ENCODE data around the gene EPHB2. TPM values are rescaled to one million over a fixed set of nuclear protein-coding genes. Genes with fewer than 3 reads are reported as not detected.

EPHB2 gene
- polyA plus RNA-seq, 3 donors = 0.67 to 3.9 (median 1.9) TPM

GRCh38 chr1:22711591-22712501, 1.2 kb downstream of the EPHB2 start:
- 17 to 28% (median 20%) methylated on average over 43 to 53 of the region's 53 CpGs for WGBS, 3 donors
- no peak overlapping the region for H3K27ac ChIP-seq (ENCODE audit: low read depth, low read length)

DNA sequence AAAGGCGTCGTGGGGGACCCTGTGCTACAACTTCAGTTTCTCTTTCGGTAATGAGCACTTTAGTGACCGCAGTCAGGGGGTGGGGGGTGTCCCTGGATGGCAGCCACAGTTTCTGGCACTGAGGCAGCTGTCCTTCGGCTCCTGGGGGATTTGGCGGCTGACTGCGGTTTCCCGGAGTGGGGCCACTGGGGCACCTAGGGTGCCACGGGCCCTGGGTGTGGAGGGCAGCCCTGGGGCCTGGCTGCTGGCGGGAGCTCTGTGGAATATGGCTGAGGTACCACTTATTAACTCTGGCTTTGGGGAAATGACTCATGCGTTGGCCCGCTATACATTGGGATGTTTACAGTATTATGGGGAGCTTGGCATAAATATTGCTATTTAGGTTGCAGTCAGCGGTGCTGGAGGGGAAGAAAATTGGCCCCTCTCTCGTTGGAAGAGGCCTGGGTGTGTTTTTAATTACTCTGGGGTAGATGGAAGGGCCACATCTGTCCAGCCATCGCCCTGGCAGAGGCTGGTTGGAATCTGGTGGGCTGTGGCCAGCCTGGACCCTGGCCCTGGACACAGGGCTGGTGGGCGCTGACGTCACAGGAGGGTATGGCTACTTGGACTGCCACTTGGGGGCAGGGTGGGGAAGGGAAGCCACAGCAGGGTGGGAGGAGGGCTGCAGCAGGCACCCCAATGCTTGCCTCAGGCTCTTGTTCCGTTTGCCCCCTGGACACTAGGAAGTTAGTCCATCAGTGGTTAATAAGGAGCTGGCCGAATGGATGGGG, 2.0 kb downstream of the EPHB2 start:
- WGBS, 3 donors = 64 to 86% (median 76%) methylated on average over 19 of the region's 19 CpGs
- no peak overlapping the region for H3K27ac ChIP-seq (ENCODE audit: low read depth, low read length)

GRCh38 chr1:22714455-22714854, 3.8 kb downstream of the EPHB2 start:
- 74 to 91% (median 83%) methylated on average over 3 of the region's 3 CpGs for WGBS, 3 donors
- no peak overlapping the region for H3K27ac ChIP-seq (ENCODE audit: low read depth, low read length)

GRCh38 chr1:22717037-22717760, 6.6 kb downstream of the EPHB2 start:
- no peak overlapping the region for H3K27ac ChIP-seq (ENCODE audit: low read depth, low read length)
- 46 to 76% (median 66%) methylated on average over 11 of the region's 11 CpGs for WGBS, 3 donors

DNA sequence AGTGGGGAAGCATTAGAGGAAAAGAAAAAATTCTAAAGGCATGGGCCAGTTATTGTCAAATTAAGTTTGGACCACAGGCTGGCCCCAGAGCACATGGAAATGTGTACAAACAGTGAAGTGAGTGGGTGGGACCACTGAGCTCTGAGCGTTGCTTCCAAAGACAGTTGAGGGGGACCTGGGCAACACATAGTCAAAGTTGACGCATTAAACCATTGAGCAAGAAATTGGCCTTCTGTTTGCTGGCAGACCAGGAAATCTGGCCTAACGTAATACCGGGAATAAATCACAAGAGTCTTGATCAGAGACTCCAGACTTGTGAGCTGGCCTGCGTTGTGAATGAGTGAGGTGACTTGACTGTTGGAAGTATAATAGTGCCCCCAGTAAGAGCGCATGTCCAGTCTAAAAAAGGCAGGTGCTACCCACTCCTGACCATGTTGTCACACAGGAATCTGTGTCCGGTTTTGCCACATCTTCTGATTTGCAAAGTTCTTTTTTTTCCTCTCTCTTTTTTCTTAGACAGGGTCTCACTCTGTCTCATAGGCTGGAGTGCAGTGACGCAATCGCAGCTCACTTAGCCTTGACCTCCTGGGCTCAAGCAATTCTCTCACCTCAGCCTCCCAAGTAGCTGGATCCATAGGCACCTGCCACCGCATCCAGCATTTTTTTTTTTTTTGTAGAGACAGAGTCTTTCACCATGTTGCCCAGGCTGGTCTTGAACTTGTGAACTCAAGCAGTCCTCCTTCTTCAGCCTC, 10.7 kb downstream of the EPHB2 start:
- no peak overlapping the region for H3K27ac ChIP-seq (ENCODE audit: low read depth, low read length)
- 69 to 86% (median 76%) methylated on average over 10 of the region's 10 CpGs for WGBS, 3 donors

GRCh38 chr1:22722901-22723550, 12.4 kb downstream of the EPHB2 start:
- H3K27ac ChIP-seq (ENCODE audit: low read depth, low read length) = no peak overlapping the region
- WGBS, 3 donors = 74 to 81% (median 81%) methylated on average over 26 of the region's 26 CpGs

- WGBS, 3 donors = 76 to 93% (median 89%) methylated on average over 2 of the region's 2 CpGs
Measured at GRCh38 chr1:22727873-22728272, 17.2 kb downstream of the EPHB2 start.

DNA sequence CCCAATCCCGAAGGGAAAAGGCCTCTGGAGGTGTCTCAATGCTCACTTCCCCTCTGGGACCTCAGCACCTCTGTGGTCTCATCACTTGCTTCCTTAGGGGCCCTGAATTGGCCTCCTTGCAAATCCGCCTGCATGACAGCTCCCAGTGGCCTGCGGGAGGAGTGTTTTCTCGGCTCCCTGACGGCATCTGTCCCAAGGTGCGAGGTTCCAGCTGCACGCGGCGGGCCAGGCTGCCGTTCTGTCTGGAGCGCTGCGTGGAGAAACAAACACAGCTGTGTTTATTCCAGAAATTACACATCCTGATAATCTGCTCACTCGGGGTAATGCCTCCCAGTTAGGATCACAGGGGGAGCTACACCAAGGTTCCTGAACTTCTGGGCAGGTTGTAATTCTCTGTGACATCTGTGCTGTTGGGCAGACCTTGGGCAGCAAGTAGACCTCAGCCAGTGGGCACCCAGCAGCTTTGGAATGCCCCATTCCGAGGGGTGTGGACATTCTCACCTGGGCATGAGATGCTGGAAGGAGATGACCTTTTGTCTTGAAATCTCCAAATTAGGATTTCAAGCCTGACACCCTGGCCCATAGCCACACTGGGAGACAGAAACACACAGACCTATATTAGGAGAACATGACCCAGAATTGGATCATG, 18.2 kb downstream of the EPHB2 start:
- no peak overlapping the region for H3K27ac ChIP-seq (ENCODE audit: low read depth, low read length)
- 45 to 73% (median 61%) methylated on average over 14 of the region's 14 CpGs for WGBS, 3 donors

More at GRCh38 chr1:22727873-22728272, 17.2 kb downstream of the EPHB2 start:
- H3K27ac ChIP-seq (ENCODE audit: low read depth, low read length) = no peak overlapping the region

GRCh38 chr1:22729400-22729773, 18.7 kb downstream of the EPHB2 start:
- H3K27ac ChIP-seq (ENCODE audit: low read depth, low read length) = no peak overlapping the region
- WGBS, 3 donors = 82 to 97% (median 95%) methylated on average over 1 of the region's 1 CpG

DNA sequence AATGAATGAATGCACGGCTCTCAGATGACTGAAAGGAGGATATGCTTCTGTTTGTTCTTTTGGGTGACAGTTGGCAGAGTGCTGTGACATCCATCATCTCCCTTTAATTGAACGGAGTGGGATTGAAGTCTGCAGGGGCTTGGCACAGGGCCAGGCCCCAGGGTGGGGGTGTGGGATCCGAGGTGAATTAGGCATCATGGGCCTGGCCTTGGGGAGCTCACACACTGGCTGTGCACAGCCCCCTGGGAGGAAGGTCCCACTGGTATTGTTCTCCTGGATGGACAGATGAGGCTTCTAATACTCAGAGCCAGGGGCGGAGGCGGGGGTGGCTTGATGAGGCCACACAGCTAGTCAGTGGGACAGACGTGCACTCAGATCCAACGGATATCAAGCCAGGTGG, 19.3 kb downstream of the EPHB2 start:
- H3K27ac ChIP-seq (ENCODE audit: low read depth, low read length) = no peak overlapping the region
- WGBS, 3 donors = 68 to 80% (median 76%) methylated on average over 7 of the region's 7 CpGs

DNA sequence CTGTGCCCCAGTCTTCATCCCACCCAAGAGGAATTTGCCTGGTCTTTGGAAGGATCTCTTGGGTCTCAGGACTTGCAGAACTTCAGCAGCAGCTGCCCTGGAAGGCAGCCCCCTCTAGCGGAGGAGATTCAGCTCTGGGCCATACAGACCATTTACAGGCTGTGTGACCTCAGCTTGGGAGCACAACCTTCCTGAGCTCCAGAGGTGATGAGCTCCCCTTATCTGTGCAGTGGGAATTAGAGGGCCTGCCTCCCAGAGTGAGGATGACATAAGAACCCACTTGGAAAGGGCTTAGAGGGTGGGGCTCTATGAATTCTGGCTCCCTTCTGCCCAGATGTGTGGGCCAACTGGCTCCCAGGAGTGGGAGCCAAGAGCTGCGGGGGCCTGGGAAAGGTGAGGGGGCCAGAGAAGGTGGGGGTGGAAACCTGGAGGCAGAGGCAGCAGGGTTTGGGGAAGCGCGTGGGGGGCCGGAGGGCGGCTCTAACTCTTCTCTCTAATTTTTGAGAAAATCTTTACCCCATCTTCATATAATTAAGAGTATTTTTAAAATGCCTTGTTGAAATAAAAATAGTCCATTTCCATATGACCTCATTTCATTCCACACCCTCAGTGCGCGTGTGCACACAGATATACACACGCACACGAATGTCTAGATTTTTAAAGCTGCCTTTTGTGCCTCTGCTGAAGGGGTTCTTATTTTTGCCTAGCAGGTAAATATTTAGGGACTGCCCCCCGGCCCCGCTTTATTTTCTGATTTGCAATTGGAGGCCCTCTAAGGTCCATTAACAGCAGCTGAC, 21.5 kb downstream of the EPHB2 start:
- WGBS, 3 donors = 63 to 93% (median 70%) methylated on average over 12 of the region's 12 CpGs
- H3K27ac ChIP-seq (ENCODE audit: low read depth, low read length) = no peak overlapping the region

GRCh38 chr1:22733643-22734042, 23.0 kb downstream of the EPHB2 start:
- 93 to 96% (median 95%) methylated on average over 8 of the region's 8 CpGs for WGBS, 3 donors
- no peak overlapping the region for H3K27ac ChIP-seq (ENCODE audit: low read depth, low read length)

- no peak overlapping the region for H3K27ac ChIP-seq (ENCODE audit: low read depth, low read length)
- WGBS, 3 donors = 81 to 83% (median 81%) methylated on average over 23 of the region's 23 CpGs
Measured at GRCh38 chr1:22736501-22737080, 26.0 kb downstream of the EPHB2 start.

- no peak overlapping the region for H3K27ac ChIP-seq (ENCODE audit: low read depth, low read length)
- 90 to 94% (median 94%) methylated on average over 2 of the region's 2 CpGs for WGBS, 3 donors
Measured at GRCh38 chr1:22737374-22738068, 26.9 kb downstream of the EPHB2 start.

- no peak overlapping the region for H3K27ac ChIP-seq (ENCODE audit: low read depth, low read length)
- WGBS, 3 donors = 95 to 100% (median 100%) methylated on average over 1 of the region's 1 CpG
Measured at GRCh38 chr1:22738069-22738435, 27.4 kb downstream of the EPHB2 start.

DNA sequence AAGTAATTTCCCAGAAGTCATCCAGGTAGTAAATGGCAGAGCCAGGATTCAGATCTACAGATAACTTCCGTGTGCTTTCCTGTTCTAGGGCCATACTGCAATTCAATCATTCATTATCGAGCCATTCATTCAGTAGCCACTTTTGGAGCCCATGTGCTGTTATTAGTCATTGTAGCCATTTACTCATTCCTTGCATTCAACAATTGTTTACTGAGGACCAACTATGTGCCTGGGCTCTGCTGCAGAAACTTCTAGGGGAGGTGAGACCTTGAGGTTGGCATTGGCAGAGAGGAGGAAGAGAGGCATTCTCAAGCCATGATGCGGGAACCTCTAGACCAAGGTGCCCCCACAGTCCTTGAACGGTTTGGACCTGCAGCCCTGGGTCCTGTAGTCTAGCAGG, 27.9 kb downstream of the EPHB2 start:
- 90 to 97% (median 94%) methylated on average over 4 of the region's 4 CpGs for WGBS, 3 donors
- H3K27ac ChIP-seq (ENCODE audit: low read depth, low read length) = no peak overlapping the region

Data from adipose tissue (tissue), 3 donors.